ENCODE results near the gene TRNAU1AP.
"Not testable (repeated sequence)": the region's sequence is repeated elsewhere in the genome, so short reads cannot be mapped to it uniquely, and the experiment has no call there.

TRNAU1AP gene

DNA sequence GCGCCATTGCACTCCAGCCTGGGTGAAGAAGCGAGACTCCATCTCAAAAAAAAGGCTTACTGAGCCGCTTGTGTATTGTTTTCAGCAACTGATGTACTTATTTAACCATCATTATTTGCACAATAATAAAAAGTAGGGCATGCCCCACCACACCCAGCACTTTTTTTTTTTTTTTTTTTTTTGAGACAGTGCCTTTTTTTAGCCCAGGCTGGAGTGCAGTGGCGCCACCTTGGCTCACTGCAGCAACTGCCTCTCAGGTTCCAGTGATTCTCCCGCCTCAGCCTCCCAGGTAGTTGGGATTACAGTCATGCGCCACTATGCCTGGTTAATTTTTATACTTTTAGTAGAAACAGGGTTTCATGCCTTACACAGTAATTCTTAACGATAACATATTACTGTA lies 12.2 kb upstream of the TRNAU1AP start:
- Mint-ChIP-seq H3K27ac (no peak overlapping the region), H3K36me3 (ENCODE audit: low read depth) (peaks cover 13% of the 10 kb centered on the region), H3K4me3 (no peak overlapping the region), H3K9me3 (no peaks in the 10 kb centered on the region), H3K4me1 (ENCODE audit: low read depth) (no peaks in the 10 kb centered on the region), H3K27me3 (ENCODE audit: low read depth) (no peaks in the 10 kb centered on the region)

DNA sequence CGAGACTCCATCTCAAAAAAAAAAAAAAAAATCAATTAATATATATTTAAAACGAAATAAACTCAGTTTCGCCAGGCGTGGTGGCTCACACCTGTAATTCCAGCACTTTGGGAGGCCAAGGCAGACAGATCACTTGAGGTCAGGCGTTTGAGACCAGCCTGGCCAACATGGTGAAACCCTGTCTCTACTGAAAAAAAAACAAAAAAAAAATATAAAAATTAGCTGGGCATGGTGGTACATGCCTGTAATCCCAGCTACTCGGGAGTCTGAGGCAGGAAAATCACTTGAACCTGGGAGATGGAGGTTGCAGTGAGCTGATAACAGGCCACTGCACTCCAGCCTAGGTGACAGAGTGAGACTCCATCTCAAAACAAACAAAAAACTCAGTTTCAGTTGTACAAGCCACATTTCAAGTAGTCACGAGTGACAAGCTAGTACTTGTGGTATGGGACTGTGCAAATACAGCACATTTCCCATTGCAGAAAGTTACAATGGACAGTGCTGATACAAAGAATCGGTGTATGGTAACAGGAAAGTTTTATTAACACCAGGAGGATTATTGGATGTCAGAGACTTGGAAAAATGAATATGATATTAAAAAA lies 11.4 kb upstream of the TRNAU1AP start:
- H3K9me3 Mint-ChIP-seq; H3K27me3 Mint-ChIP-seq (ENCODE audit: low read depth); H3K27ac Mint-ChIP-seq; H3K4me3 Mint-ChIP-seq; H3K36me3 Mint-ChIP-seq (ENCODE audit: low read depth); H3K4me1 Mint-ChIP-seq (ENCODE audit: low read depth): not testable (repeated sequence)

DNA sequence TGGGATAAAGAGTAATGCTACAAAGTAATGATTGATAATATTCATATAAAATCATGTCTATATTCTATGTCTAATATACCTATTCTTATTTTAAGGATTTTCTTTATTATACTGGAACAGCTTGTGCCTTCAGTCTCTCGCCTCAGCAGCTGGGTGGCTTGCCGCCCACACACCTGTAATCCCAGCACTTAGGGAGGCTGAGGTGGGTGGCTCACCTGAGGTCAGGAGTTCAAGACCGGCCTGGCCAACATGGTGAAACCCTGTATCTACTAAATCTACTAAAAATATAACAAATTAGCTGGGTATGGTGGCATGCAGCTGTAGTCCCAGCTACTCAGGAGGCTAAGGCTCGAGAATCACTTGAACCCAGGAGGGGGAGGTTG lies 7.6 kb upstream of the TRNAU1AP start:
- no peaks in the 10 kb centered on the region for H3K27me3 Mint-ChIP-seq (ENCODE audit: low read depth)
- H3K9me3 Mint-ChIP-seq: no peaks in the 10 kb centered on the region
- H3K4me1 Mint-ChIP-seq (ENCODE audit: low read depth): no peaks in the 10 kb centered on the region
- no peak overlapping the region for H3K4me3 Mint-ChIP-seq
- no peaks in the 10 kb centered on the region for H3K36me3 Mint-ChIP-seq (ENCODE audit: low read depth)
- H3K27ac Mint-ChIP-seq: no peak overlapping the region

DNA sequence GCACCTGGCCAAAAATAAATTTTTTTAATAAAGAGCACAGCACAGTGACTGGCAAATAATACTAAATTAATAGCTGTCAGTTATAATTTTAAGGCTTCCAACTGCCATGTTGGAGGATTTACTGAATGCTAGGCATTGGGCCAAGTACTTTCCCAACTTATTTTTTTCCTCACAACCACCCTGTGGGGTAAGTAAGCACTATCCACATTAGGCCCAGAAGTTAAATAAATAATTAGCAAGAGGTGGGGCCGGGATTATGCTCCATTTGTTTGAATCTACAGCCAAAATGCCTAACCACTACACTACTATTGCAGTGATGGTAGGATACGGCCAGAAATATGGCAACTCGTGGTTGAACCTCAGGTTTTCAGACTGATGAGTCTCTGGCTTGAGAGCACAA lies 4.6 kb upstream of the TRNAU1AP start:
- Mint-ChIP-seq H3K36me3 (ENCODE audit: low read depth) (no peaks in the 10 kb centered on the region), H3K9me3 (no peaks in the 10 kb centered on the region), H3K27ac (no peak overlapping the region), H3K4me1 (ENCODE audit: low read depth) (peaks cover 5% of the 10 kb centered on the region), H3K4me3 (no peak overlapping the region), H3K27me3 (ENCODE audit: low read depth) (no peaks in the 10 kb centered on the region)

DNA sequence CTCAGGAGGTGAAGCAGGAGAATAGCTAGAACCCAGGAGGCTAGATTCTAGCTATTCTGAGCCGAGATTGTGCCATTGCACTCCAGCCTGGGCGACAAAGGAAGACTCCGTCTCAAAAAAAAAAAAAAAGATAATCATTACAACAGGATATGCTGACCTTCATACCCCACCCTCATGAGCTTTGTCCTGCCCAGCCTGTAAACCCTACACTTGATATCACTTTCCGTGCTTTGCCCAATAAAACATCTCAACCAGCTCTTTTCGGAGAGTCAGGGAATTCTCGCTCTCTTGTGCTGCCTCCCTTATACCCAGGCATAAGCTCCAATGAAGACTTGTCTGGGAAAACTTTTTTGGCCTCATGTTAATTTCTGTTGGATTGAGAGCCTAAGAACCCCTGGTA lies 1.5 kb upstream of the TRNAU1AP start:
- Mint-ChIP-seq H3K4me1 (ENCODE audit: low read depth) (peaks cover 15% of the 10 kb centered on the region), H3K27me3 (ENCODE audit: low read depth) (no peaks in the 10 kb centered on the region), H3K27ac (peak overlapping the region; percentile 15), H3K9me3 (no peaks in the 10 kb centered on the region), H3K36me3 (ENCODE audit: low read depth) (peaks cover 11% of the 10 kb centered on the region), H3K4me3 (no peak overlapping the region)

DNA sequence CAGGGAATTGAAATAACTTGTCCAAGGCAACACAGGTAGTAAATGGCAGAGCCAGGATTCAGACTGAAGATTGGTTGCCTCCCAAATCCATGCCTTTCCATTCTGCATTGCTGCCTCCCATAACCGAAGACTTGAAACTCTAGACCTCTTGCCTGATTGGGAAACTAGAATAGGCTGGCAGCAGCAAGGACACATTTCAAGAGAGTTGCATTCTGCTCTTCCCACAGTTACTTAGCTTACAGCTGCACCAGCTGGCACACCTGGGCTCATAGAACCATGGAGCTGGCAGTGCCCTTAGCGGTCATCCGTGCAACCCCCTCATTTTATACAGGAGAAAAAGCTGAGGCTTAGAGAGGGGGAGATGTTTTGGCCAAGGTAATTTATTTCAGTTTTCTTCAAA lies 8.0 kb downstream of the TRNAU1AP start:
- Mint-ChIP-seq H3K27me3 (ENCODE audit: low read depth) (no peaks in the 10 kb centered on the region), H3K4me1 (ENCODE audit: low read depth) (no peaks in the 10 kb centered on the region), H3K27ac (no peak overlapping the region), H3K9me3 (no peaks in the 10 kb centered on the region), H3K36me3 (ENCODE audit: low read depth) (peaks cover 35% of the 10 kb centered on the region), H3K4me3 (no peak overlapping the region)

DNA sequence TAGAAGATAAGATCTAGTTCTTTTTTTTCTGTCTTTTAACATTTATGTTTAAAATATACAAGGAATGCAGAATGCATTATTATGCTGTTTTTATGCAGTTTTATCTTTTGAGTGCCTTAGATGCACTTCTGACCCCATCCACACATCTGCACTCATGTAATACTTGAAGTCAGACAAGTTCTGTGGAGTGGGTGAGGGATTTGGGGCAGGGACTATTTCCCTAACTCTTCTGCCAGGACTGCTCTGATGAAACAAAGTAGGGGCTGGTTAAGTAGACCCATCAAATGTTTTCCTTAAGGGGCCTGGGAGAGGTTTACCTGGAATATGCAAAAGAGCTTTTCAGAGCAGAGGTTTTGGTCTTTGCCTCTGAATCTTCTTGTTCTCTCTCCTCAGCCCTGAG lies 11.4 kb downstream of the TRNAU1AP start:
- Mint-ChIP-seq H3K4me1 (ENCODE audit: low read depth) (peaks cover 5% of the 10 kb centered on the region), H3K9me3 (no peaks in the 10 kb centered on the region), H3K36me3 (ENCODE audit: low read depth) (peaks cover 44% of the 10 kb centered on the region), H3K27ac (no peak overlapping the region), H3K4me3 (no peak overlapping the region), H3K27me3 (ENCODE audit: low read depth) (no peaks in the 10 kb centered on the region)

DNA sequence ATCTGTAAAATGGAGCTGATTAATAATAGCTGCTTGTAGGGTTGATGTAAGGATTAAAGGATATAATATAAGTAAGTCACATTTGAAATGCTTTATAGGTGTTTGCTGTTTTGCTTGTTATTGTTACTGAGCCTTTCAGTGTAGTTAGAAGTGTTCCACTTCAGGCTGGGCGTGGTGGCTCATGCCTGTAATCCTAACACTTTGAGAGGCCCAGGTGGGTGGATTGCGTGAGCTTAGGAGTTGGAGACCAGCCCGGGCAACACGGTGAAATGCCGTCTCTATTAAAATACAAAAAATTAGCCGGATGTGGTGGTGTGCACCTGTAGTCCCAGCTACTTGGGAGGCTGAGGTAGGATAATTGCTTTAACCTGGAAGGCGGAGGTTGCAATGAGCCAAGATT lies 12.2 kb downstream of the TRNAU1AP start:
- Mint-ChIP-seq H3K36me3 (ENCODE audit: low read depth) (peaks cover 40% of the 10 kb centered on the region), H3K4me3 (no peak overlapping the region), H3K9me3 (no peaks in the 10 kb centered on the region), H3K27ac (no peak overlapping the region), H3K4me1 (ENCODE audit: low read depth) (peaks cover 5% of the 10 kb centered on the region), H3K27me3 (ENCODE audit: low read depth) (no peaks in the 10 kb centered on the region)

DNA sequence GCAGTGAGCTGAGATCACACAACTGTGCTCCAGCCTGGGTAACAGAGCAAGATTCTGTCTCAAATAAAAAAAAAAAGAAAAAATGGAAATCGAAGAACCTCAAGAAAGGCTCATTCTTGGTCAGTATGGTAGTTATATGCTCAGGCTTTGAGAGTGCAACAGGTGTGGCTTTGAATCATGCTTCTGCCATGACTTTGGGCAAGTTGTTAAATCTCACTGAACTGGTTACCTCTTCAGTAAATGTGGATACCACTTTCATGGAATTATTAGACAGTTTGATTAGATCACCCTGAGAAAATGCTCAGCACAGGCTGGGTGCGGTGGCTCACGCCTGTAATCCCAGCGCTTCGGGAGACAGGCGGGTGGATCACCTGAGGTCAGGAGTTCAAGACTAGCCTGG lies 12.8 kb downstream of the TRNAU1AP start:
- Mint-ChIP-seq H3K27ac (no peak overlapping the region), H3K9me3 (no peaks in the 10 kb centered on the region), H3K36me3 (ENCODE audit: low read depth) (peaks cover 37% of the 10 kb centered on the region), H3K4me1 (ENCODE audit: low read depth) (peaks cover 5% of the 10 kb centered on the region), H3K4me3 (no peak overlapping the region), H3K27me3 (ENCODE audit: low read depth) (no peaks in the 10 kb centered on the region)

DNA sequence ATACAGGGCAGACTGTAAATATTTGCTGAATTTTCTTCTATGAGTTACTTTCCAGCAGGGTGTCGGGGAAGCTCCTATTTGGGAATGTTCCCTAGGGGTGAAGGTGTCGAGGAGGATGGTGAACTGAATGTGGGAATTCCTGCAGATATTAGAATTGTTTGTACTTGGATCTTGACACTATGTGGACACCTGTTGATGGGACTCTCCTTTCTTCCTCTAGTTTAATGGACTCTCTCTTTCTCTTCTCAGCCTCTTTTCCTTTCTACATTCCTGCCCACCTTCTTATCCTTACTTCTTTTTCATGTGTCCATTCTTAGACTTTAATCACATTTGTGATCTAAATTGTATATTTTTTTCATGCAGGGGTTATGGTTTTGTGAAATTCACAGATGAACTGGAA lies 14.0 kb downstream of the TRNAU1AP start:
- H3K36me3 Mint-ChIP-seq (ENCODE audit: low read depth): peaks cover 39% of the 10 kb centered on the region
- H3K4me3 Mint-ChIP-seq: no peak overlapping the region
- no peak overlapping the region for H3K27ac Mint-ChIP-seq
- H3K4me1 Mint-ChIP-seq (ENCODE audit: low read depth): peaks cover 5% of the 10 kb centered on the region
- no peaks in the 10 kb centered on the region for H3K27me3 Mint-ChIP-seq (ENCODE audit: low read depth)
- H3K9me3 Mint-ChIP-seq: no peaks in the 10 kb centered on the region

DNA sequence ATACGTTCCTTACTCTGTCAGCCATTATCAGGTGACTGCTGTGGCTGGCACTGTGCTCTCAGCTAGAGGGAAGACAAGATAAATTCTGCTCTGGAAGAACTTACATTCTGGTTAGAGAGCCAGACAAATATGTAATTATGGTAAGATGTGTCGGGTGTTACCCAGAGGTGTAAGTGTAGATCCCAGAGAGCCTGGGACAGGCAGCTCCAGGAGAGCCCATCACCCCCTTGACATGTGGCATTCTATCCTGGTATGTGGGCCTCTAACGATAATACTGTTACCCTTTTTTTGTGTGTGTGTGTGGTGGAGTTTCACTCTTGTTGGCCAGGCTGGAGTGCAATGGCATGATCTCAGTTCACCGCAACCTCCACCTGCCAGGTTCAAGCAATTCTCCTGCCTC lies 19.0 kb downstream of the TRNAU1AP start:
- no peaks in the 10 kb centered on the region for H3K27me3 Mint-ChIP-seq (ENCODE audit: low read depth)
- peak overlapping the region; percentile 34 for H3K27ac Mint-ChIP-seq
- no peaks in the 10 kb centered on the region for H3K9me3 Mint-ChIP-seq
- peaks cover 5% of the 10 kb centered on the region for H3K4me1 Mint-ChIP-seq (ENCODE audit: low read depth)
- H3K4me3 Mint-ChIP-seq: no peak overlapping the region
- peaks cover 27% of the 10 kb centered on the region for H3K36me3 Mint-ChIP-seq (ENCODE audit: low read depth)

DNA sequence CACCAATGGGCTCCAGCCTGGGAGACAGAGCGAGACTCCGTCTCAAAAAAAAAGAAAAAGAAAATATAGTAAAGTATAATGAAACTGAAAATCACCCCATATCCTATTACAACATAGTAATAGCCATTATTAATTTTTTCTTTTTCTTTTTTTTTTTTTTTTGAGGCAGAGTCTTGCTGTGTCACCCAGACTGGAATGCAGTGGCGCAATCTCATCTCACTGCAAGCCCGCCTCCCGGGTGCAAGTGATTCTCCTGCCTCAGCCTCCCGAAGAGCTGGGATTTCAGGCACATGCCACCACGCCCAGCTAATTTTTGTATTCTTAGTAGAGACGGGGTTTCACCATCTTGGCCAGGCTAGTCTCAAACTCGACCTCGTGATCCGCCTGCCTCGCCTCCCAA lies 20.0 kb downstream of the TRNAU1AP start:
- H3K4me3 Mint-ChIP-seq; H3K27me3 Mint-ChIP-seq (ENCODE audit: low read depth); H3K4me1 Mint-ChIP-seq (ENCODE audit: low read depth); H3K9me3 Mint-ChIP-seq; H3K27ac Mint-ChIP-seq: not testable (repeated sequence)
- H3K36me3 Mint-ChIP-seq (ENCODE audit: low read depth): peaks cover 30% of the 10 kb centered on the region

DNA sequence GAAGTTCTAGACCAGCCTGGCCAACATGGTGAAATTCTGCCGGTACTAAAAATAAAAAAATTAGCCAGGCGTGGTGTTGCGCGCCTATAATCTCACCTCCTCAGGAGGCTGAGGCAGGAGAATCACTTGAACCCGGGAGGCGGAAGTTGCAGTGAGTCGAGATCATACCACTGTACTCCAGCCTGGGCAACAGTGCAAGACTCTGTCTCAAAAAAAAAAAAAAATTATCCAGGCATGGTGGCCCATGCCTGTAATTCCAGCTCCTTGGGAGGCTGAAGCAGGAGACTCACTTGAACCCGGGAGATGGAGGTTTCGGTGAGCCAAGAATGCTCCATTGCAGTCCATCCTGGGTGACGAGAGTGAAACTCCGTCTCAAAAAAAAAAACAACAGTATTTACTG lies 20.7 kb downstream of the TRNAU1AP start:
- H3K27me3 Mint-ChIP-seq (ENCODE audit: low read depth): no peaks in the 10 kb centered on the region
- peaks cover 9% of the 10 kb centered on the region for H3K4me1 Mint-ChIP-seq (ENCODE audit: low read depth)
- no peak overlapping the region for H3K27ac Mint-ChIP-seq
- H3K9me3 Mint-ChIP-seq: no peaks in the 10 kb centered on the region
- H3K36me3 Mint-ChIP-seq (ENCODE audit: low read depth): peaks cover 30% of the 10 kb centered on the region
- H3K4me3 Mint-ChIP-seq: no peak overlapping the region

DNA sequence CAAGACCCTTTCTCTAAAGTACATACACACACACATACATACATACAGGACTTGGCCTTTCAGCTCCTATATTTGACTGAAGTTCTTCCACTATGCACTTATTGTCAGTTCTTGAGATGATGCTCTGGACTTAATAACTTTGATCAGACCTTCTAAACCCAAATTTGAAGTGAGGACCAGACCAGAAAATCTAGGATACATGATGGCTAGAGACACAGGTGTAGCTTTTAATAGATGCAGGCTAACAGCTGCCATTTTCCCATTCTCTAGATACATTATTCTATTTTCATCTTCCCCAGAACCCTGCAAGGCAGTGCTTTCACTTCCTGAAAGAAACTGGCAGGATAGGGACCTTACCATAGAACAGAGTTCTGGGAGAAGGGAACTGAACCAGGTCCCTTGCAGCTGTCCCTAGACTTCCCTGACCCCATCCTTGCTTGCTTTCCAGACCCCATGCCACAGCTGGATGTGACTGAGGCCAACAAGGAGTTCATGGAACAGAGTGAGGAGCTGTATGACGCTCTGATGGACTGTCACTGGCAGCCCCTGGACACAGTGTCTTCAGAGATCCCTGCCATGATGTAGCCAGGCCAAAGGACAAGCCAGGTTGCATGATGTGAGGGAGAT lies 24.3 kb downstream of the TRNAU1AP start:
- peaks cover 45% of the 10 kb centered on the region for H3K36me3 Mint-ChIP-seq (ENCODE audit: low read depth)
- H3K4me1 Mint-ChIP-seq (ENCODE audit: low read depth): peaks cover 22% of the 10 kb centered on the region
- H3K9me3 Mint-ChIP-seq: no peaks in the 10 kb centered on the region
- H3K27ac Mint-ChIP-seq: peak overlapping the region; percentile 43
- no peaks in the 10 kb centered on the region for H3K27me3 Mint-ChIP-seq (ENCODE audit: low read depth)
- H3K4me3 Mint-ChIP-seq: no peak overlapping the region

DNA sequence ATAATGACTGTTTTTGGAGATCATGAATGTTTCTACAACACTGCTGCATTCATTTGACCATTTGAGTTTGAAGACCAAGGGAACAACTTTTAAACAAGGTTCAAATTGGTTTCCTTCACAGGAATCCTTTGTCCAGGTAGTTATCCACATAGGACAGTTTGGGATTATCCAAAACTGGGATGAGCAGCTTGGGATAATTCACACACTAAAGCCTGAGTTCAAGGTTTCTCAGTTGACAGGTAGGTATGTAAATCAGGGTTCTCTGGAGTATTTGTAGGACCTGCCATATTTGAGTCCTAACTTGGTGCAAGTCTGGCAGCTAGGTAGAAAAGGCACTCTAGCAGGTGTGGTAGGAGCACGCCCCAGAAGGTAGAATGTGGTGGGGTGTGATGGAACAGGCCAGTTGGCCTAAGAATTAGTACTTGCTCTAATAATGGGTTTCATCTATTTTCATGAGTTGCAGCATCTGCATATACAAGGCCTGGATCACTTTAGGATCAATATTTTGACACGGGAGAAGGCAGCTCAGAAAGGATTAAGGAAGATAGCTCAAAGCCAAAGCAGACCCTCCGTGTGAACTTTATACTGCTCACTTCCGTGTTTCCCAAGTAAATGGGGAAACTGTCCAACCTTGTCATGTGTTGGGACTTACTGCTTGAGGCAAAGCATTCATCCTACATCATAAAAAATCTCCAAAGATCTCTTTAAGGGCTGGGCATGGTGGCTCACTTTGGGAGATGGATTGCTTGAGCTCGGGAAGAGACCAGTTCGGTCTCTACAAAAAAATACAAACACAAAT lies 25.1 kb downstream of the TRNAU1AP start:
- Mint-ChIP-seq H3K27me3 (ENCODE audit: low read depth) (no peaks in the 10 kb centered on the region), H3K27ac (peak overlapping the region; percentile 10), H3K36me3 (ENCODE audit: low read depth) (peaks cover 45% of the 10 kb centered on the region), H3K9me3 (no peaks in the 10 kb centered on the region), H3K4me1 (ENCODE audit: low read depth) (peaks cover 24% of the 10 kb centered on the region), H3K4me3 (no peak overlapping the region)
